Epithelial cell of proximal tubule (primary cell): ENCODE results near the gene BBX. TPM values are rescaled to one million over a fixed set of nuclear protein-coding genes. Genes with fewer than 3 reads are reported as not detected.
A peak's percentile ranks its signal among the peaks of the same experiment; 100 is the strongest.

Experiments
- DNase-seq: peaks from one replicate; pipeline ENCODE4 v3.0.0-alpha.2; 2011; ENCODE audit warnings: low read depth
- H3K4me3 ChIP-seq: 2 replicates; pipeline ENCODE4 v1.5.1; 2011; ENCODE audit warnings: low read depth, mild to moderate bottlenecking, low read length
- total RNA-seq: library from RNA; depleted of rRNA; stranded (reverse); fragments of >200 nt; gene quantifications from 2 replicates; pipeline ENCODE4 v1.2.3, GENCODE V29; 2015
- TF ChIP-seq, protein P1 (sequence below): conservative IDR thresholded peaks from 2 replicates; pipeline ENCODE4 v1.5.1; 2012; ENCODE audit warnings: low read depth, mild to moderate bottlenecking, low read length

BBX gene
- total RNA-seq, 1 donor from 2014 or later = 35.7 TPM

DNA sequence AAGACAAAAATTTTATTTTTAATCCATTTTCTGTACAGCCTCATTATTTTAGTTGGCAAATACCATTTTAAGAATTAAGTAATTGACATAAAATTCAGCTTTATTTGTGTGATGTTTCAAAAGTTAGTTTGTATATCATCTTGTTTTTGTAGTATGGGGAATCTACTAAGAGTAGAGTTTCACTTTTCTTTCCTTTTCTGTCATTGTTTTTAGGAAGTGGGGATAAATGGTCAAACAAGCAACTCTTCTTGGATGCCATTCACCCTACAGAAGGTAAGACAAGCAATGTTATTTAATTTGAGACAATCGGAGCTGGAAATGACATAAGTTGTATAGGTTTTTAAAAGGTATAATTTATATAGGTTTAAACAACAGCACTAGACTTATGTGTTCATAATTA, 268.3 kb downstream of the BBX start:
- H3K4me3 ChIP-seq = no peak overlapping the region
- TF ChIP-seq, protein P1, sequence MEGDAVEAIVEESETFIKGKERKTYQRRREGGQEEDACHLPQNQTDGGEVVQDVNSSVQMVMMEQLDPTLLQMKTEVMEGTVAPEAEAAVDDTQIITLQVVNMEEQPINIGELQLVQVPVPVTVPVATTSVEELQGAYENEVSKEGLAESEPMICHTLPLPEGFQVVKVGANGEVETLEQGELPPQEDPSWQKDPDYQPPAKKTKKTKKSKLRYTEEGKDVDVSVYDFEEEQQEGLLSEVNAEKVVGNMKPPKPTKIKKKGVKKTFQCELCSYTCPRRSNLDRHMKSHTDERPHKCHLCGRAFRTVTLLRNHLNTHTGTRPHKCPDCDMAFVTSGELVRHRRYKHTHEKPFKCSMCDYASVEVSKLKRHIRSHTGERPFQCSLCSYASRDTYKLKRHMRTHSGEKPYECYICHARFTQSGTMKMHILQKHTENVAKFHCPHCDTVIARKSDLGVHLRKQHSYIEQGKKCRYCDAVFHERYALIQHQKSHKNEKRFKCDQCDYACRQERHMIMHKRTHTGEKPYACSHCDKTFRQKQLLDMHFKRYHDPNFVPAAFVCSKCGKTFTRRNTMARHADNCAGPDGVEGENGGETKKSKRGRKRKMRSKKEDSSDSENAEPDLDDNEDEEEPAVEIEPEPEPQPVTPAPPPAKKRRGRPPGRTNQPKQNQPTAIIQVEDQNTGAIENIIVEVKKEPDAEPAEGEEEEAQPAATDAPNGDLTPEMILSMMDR = no peak
- DNase-seq = no peak

DNA sequence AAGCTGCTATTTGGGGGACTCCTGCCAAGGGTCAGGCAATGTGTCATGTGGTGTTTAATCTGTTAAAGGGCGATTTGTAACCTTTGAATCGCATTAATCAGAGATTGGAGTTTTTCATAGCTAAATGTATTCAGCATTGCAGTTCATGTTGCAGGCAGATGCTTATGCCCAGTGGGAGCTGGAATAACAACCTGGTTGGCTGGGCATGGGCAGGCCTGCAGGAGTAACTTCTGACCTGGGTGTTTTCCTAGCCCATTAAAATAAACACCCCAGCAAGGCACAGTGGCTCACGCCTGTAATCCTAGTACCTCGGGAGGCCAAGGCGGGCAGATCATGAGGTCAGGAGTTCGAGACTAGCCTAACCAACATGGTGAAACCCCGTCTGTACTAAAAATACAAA, 268.7 kb downstream of the BBX start:
- no peak for DNase-seq
- H3K4me3 ChIP-seq = no peak overlapping the region
- TF ChIP-seq, protein P1 = no peak

DNA sequence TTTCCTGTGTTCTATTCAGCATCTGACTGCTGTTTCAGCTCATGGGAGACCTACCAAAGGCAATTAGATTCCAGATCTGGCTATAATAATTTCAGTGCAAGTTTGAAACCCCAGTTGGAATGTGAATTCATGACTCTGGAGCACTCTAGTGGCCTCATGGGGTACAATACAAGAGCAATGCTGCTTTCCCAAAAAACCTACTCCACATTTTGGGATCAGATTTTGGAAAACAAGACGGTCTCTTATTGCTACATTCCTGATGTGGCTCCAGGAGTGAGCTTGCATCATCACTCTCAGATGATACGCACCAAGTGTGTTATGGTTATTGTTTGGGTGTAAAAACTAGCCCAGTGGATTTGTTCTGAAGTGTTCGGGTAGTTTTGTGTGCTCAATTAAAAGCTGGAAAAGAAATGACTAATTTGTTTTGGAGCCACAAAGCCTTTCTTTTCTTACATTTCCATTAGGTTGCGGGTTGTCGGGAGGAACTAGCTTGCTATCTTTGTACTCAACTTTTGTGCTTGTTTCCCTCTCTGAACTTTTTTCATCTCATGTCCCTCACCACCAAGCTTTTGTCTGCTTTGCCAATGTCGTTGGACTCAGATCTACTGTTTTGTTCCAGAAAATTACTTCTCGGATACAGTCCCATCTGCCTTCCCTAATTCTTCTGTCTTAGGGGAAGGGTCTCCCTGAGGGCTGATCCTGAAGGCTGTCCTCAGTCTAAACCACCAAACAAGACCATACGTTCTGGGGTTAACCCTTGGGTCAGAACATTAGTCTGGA, 272.1 kb downstream of the BBX start:
- H3K4me3 ChIP-seq = no peak overlapping the region
- TF ChIP-seq, protein P1 = peak; percentile 46
- no peak for DNase-seq

DNA sequence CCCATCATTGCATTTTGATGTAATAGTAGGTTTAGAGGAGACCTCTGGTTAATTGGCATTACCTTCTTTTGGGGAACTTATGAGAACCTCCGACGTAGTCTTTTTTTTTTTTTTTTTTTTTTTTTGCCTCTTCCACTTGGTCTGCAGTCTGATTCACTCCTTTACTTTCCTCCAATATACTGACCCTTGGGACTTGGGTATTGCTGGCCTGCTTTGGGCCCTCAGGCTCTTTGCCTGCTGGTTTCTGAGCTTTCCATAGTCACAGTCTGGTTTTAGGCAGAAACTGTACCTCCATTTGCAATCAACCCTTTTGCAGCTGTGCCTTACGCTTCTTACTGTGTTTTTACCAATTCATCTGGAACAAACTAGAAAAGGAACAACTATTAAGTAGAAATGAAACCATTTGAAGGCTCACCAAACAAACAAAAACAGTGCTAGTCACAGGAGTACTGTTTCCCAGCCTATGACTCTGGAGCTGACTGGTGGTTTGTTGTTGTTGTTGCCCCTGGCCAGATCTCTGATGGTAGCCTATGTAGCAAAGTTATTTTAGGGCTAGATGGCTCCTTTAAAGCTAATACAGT, 272.8 kb downstream of the BBX start:
- TF ChIP-seq, protein P1 = no peak
- no peak for DNase-seq
- H3K4me3 ChIP-seq = no peak overlapping the region

DNA sequence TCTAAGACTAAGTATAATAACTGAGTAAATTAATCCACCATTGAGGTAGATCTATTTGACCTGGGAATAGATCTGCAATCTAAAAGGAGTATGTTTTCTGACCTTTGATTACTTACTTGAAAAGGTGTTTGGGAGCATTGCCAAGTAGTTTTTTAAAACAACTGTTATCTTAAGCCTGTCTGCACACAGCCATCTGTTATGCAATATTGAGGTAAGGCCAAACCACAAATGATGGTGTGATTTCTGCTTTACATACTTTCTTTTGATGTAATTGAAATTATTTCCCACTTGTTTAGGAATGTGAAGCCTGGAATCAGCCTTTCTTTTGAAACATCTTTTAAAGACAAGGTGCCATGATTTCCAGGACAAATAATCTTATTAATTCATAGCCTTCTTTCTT, 274.0 kb downstream of the BBX start:
- TF ChIP-seq, protein P1 = no peak
- H3K4me3 ChIP-seq = no peak overlapping the region
- peak; percentile 33 for DNase-seq

DNA sequence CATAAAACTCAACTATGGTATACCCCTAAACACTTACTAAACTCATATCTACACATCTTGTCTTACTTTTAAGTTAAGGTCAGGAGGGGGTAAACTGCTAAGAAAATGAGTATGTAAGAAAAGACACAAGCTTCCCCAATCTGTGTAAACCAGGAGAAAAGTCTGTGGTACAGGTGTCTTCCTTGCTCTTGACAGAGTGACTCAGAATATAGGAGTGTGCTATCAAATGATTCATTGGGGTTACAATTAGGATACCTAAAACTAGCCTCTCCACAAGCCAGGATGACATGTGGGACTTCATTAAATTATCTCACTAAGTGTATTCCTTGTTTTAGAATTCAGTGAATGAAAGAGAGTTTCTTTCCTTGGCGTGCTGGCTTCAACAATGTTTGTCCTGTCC, 274.8 kb downstream of the BBX start:
- H3K4me3 ChIP-seq = no peak overlapping the region
- TF ChIP-seq, protein P1 = no peak
- no peak for DNase-seq

DNA sequence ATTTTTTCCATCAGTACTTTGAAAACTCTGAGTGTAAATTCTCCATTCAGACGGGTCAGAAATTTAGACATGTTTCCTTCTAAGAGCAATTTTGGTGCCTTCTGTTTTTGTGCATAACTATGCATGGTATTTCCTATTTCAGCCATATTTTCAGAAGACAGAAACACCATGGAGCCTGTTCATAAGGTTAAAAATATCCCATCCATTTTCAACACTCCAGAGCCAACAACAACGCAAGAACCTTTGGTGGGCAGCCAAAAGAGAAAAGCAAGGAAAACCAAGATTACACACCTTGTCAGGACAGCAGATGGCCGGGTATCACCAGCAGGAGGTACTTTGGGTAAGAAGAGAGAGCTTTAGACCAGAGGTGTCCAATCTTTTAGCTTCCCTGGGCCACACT, 275.6 kb downstream of the BBX start:
- no peak for DNase-seq
- no peak overlapping the region for H3K4me3 ChIP-seq
- TF ChIP-seq, protein P1 = no peak
